NCI-H2227 treated with DMSO at 0.1 percent for 48 hours (cell line): Measurements from ENCODE around the gene TBC1D4.
"Not testable (repeated sequence)": the region's sequence is repeated elsewhere in the genome, so short reads cannot be mapped to it uniquely, and the experiment has no call there.

ENCODE experiments used
- DNase-seq: peaks from one replicate; lab custom pipeline; 2025; lab: John Stamatoyannopoulos, UW

Gene TBC1D4

DNA sequence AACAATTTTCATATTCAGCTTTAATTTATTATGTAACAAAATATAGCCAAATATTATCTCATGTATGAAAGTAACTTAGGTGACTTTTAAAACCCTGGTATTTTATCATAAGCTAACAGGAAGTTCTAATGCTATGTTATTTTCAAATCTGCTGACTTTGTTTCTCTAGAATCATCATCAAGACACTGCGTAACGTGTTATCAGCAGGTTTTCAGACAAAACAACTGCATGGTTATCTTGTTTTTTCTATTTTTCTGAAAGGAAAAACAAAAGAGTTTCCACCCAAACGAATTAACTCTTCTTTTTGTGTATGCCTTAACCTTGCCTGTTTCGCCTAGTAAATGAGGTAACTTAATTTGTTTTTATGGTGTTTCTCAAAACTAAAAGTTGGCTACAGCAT, 156.3 kb downstream of the TBC1D4 start:
- no peak for DNase-seq

DNA sequence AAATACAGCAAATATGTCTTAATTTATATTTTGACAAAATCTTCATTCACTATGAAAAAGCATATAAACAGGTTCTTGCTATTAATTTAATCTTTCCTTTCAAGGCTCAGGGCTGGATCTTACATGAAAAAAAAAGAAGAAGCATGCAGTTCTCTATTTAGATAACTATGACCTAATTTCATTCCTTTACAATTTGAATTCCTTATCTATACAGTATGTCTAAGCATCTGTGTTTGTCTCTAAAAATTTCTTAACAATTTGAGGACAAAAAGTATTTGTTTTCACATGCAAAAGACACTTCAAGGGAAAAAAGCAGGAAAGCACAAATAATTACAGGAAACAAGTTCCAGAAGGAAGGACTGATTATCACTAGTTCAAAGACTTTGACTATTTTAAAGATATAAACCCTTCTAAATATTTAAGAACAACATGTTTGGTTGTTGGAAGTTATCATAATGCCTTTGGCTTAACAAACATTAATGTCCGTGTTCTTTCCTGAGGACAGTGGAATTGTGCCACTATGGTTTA, 157.5 kb downstream of the TBC1D4 start:
- no peak for DNase-seq

GRCh38 chr13:75321084-75321483, 160.9 kb downstream of the TBC1D4 start:
- no peak for DNase-seq

- DNase-seq: no peak
Observed at GRCh38 chr13:75319254-75319653, 162.7 kb downstream of the TBC1D4 start.

GRCh38 chr13:75318138-75318833, 163.7 kb downstream of the TBC1D4 start:
- no peak for DNase-seq

GRCh38 chr13:75316427-75316826, 165.5 kb downstream of the TBC1D4 start:
- no peak for DNase-seq

- no peak for DNase-seq
Observed at GRCh38 chr13:75312884-75313520, 169.0 kb downstream of the TBC1D4 start.

DNA sequence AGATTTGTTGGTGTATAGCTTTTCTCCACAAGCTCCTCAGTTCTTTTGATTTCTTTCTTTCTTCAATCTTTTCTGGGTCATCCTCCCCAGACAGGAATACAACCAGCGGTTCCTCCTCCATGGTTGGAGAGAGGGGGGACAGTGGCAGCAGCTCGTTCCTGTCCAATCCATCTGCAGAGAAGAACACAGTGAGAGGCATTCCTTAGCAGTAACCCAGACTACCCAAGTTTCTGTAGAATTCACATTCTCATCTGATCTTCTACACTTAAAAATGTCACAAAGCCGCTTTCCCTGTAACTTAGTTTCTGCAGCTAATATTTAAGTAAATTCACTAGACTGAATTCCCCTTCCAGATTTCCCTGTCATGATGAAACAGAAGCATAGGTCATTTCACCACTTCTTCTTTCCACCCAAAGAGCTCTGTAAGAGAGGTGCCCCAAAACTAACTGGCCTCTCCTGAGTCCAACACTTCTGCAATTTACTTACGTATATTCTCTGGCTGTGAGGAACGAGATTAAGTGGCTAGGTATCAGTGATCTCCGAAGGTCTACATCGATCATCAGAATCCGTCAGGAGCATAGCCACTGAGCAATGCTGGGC, 171.9 kb downstream of the TBC1D4 start:
- no peak for DNase-seq

- DNase-seq: no peak
Observed at GRCh38 chr13:75308222-75308621, 173.7 kb downstream of the TBC1D4 start.

DNA sequence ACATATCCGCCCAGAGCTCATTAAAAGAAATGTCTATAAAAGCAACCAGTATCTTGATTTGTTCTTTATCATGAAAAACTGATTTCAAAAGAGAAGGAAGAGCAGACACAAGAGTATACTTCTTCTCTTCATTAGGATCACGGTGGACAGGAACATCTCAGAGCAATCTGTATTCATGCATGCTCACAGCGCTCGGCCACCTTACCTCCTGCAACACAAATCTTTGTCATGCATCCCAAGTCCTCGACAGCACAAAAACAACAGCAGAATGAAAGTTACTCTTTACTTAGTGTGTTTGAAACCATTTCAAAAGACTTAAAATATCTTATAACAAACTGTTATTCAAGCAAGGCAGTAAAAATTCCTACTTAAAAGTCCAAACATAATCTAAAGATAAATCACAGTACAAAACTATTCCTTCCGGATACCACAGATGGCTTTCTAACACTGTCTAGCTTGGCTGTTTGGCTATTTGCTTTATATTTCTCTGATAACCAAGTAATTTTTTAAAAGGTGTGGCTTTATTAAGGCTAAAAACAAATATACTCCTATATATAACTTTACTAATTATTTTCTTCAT, 174.5 kb downstream of the TBC1D4 start:
- no peak for DNase-seq

GRCh38 chr13:75306967-75307366, 175.0 kb downstream of the TBC1D4 start:
- not testable (repeated sequence) for DNase-seq

- no peak for DNase-seq
Observed at GRCh38 chr13:75305059-75305458, 176.9 kb downstream of the TBC1D4 start.

DNA sequence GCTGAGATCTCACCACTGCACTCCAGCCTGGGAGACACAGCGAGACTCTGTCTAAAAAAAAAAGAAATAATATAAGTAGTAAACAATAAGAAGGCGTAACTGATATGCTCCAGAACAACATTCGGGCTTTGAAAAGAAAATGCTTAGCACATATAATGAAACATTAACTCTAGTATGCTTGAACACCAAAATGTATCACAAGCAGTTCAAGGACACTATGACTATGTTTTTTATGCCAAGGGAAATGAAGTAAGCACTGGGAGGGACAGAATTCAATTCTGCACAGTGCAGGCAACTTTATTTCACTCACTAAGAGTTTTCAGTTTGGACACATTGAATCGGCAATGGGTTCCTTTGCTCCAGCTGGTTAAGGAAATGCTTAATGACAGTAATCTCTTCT, 178.7 kb downstream of the TBC1D4 start:
- DNase-seq: no peak

- DNase-seq: no peak
Observed at GRCh38 chr13:75302071-75302698, 179.8 kb downstream of the TBC1D4 start.

- no peak for DNase-seq
Observed at GRCh38 chr13:75299913-75300862, 181.8 kb downstream of the TBC1D4 start.

GRCh38 chr13:75299246-75299645, 182.7 kb downstream of the TBC1D4 start:
- DNase-seq: no peak

- DNase-seq: no peak
Observed at GRCh38 chr13:75296641-75297040, 185.3 kb downstream of the TBC1D4 start.

GRCh38 chr13:75295201-75295600, 186.8 kb downstream of the TBC1D4 start:
- no peak for DNase-seq

GRCh38 chr13:75294110-75294509, 187.9 kb downstream of the TBC1D4 start:
- no peak for DNase-seq

GRCh38 chr13:75285310-75285709, 196.7 kb downstream of the TBC1D4 start:
- DNase-seq: no peak

DNA sequence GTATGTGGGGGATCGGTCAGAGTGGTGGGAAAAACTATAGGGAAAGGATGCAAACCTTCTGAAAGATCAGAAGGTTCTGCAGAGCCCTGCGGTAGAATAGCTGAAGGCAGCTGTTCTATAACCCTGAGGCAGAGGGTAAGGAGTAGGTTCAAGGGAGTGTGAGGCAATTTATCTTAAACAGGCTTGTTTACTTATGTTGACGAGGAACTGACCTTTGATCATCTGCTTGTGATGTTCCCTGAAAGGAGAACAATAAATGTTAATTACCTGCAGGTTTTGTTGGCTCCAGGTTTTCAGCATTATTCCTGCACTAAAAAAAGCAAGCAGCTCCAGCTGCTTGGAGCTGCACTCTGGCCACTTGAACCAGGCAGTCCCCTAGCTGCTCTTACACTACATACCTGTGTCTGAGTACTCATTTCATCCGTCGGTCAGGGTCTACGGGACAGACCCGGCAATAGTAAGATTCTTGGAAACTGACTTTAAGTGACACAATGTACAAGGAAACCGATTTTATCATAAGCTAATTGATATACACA, 202.1 kb downstream of the TBC1D4 start:
- no peak for DNase-seq
